GM19238 (cell line): Measurements from ENCODE around the gene OCLN.
"Not testable (repeated sequence)": the region's sequence is repeated elsewhere in the genome, so short reads cannot be mapped to it uniquely, and the experiment has no call there.

Experiments
- DNase-seq: peaks from one replicate; pipeline ENCODE4 v3.0.0; 2011; ENCODE audit warnings: low spot score; ENCODE audit not compliant: insufficient read length

Gene OCLN, protein sequence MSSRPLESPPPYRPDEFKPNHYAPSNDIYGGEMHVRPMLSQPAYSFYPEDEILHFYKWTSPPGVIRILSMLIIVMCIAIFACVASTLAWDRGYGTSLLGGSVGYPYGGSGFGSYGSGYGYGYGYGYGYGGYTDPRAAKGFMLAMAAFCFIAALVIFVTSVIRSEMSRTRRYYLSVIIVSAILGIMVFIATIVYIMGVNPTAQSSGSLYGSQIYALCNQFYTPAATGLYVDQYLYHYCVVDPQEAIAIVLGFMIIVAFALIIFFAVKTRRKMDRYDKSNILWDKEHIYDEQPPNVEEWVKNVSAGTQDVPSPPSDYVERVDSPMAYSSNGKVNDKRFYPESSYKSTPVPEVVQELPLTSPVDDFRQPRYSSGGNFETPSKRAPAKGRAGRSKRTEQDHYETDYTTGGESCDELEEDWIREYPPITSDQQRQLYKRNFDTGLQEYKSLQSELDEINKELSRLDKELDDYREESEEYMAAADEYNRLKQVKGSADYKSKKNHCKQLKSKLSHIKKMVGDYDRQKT

DNA sequence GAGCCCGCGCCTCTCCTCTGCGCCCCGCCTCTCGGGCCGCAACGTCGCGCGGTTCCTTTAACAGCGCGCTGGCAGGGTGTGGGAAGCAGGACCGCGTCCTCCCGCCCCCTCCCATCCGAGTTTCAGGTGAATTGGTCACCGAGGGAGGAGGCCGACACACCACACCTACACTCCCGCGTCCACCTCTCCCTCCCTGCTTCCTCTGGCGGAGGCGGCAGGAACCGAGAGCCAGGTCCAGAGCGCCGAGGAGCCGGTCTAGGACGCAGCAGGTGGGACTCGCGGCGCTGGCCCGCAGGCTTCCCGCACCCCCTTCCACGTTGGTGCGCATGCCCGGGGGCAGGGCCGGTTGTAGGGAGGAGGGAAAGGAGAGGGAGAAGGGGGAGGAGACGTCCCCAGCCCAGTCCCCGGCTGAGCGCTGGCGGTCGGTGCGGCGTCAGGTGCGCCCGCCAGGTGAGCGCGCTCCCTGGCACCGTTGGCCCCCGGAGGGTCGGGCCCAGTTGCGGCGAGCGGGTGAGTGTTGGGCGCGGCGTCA is at the start of gene OCLN:
OCLN (plus strand) TSS at position 400 of the 532 bp plus-strand sequence. CDS start 11,455 bp downstream, outside the sequence.
- peak; percentile 60 for DNase-seq

DNA sequence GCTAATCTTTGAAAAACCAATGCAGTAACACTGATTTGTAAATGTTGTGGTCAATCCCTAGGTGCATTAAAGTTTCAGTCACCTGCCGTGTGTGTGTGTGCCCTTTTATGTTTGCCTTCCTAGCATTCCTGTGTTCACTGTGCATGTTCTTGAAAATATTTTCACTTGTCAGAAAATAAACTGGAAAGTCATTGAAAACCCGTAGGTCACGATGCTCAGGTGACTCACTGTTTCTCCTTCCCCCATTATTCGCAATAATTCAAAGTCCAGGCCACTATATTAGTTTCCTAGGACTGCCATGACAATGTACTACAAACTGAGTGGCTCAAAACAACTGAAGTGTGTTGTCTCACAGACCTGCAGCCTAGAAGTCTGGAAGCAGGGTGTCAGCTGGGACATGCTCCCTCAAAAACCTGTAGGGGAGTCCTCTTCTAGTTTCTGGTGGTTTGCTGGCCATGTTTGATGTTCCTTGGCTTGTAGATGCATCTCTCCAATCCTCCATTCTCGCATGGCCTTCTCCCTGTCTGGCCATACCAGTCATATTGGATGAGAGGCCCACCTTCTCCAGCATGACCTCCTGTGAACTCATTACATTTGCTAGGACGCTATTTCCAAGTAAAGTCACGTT is 48.3 kb upstream of the OCLN start:
- DNase-seq, result no peak

DNA sequence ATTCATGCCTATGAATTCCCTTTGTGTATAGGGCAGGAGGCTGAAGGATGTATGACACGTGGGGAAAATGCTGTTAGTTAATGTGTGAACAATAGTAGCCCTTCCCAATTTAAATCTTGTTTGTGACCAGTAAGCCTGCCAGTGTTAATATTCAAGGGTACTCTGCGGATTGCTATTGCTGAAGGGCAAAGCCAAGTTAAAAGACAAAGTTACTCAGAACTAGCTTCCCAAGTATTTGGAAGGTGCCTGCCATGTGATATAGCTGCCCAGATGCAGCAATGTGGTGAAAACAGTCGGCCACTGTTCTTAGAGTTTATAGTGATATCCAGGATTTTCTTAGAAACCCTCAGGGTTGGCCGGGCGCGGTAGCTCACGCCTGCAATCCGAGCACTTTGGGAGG is 43.1 kb upstream of the OCLN start:
- no peak for DNase-seq

DNA sequence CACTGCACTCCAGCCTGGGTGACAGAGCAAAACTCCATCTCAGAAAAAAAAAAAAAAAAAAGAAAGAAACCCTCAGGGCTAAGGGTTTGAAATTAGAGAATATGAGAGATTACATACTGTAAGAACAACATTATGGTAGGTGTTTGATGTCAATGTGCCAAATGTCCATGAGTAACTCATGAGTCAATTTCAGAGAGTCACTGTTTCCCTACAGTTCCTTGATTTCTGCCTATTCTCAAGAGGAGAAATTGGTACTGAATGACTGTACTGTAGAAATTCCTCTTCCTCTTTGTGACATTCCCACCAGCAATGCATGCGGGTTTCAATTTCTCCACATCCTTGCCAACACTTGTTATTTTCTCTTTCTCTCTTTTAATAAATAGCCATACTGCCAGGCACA is 42.5 kb upstream of the OCLN start:
- no peak for DNase-seq

DNA sequence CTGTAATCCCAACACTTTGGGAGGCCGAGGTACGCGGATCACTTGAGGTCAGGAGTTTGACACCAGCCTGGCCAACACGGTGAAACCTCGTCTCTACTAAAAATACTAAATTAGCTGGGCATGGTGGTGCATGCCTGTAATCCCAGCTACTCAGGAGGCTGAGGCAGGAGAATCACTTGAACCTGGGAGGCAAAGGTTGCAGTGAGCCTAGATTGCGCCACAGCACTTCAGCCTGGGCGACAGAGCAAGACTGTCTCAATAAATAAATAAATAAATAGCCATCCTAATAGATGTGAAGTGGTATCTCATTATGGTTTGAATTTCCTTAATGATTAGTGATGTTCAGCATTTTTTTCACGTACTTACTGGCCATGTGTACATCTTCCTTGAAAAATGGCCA is 42.1 kb upstream of the OCLN start:
- DNase-seq, result not testable (repeated sequence)

DNA sequence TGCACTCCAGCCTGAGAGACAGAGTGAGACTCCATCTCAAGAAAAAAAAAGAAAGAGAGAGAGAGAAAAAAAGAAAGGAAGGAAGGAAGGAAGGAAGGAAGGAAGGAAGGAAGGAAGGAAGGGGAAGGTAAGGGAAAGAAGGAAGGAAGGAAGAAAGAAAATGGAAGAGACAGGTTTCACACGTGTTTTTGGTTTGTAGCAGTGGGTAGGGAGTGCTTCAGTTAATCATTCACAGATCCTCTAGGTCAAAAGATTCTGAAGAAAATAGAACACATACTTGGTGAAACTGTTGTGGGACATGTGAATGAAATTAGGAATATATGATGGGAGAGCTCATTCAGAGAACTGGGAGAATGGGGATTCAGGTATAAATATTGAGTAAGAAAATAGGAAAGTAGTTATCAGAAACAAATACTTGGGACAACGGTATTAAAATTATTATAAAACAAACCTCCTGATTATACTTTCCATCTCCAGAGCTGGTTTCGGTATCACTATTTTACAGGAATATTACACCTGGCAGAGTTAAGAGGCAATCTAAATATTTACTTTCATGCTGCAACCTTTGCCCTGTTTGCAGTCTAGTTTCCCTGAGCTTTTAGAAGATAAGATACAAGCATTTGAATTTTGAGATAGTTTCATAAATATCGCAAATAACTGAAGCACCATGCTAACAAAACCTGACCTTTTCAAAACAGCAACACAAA is 40.5 kb upstream of the OCLN start:
- DNase-seq, result no peak

DNA sequence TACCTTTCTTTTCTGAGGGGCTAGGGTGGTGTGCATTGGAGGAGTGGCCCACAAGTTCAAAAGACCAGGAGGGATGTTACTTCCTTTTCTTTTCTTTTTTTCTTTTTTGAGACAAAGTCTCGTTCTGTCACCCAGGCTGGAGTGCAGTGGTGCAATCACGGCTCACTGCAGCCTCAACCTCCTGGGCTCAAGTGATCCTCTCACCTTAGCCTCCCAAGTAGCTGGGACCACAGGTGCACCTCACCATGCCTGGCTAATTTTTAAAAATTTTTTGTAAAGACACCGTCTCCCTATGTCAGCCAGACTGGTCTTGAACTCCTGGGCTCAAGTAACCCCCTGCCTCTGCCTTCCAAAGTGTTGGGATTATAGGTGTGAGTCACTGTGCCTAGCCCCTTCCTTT is 39.1 kb upstream of the OCLN start:
- DNase-seq, result not testable (repeated sequence)

DNA sequence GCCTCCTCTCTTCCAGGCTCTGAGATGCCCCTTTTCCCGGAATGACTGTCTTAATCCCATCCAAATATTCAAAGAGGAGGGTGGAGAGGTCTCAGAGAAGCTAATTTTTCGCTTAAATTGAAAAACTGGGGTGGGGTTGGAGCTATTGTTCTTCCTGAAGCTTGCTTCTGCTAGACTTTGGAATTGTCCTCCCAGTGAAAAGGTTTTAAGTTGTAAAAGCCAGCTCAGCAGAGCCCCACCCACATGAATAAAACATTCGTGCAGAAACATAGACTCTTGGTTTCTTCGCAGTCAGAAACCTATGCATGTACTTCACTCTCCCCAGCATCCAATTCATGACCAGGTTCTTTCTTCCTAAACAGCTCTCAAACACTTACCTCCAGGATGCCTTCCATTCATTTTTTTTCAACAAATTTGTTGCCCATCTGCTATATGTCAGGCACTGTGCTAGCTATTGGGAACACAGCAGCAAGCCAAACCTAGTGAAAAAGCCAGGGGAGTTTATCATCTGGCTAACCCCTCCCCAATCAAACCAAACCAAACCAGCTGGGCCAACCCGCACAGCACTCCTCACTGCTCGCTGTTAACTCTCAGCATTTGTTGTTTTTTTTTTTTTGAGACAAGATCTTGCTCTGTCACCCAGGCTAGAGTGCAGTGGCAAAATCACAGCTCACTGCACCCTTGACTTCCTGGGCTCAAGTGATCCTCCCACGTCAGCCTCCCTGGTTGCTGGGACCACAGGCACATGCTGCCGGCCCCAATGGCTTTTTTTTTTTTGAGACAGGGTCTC is 37.9 kb upstream of the OCLN start:
- no peak for DNase-seq

DNA sequence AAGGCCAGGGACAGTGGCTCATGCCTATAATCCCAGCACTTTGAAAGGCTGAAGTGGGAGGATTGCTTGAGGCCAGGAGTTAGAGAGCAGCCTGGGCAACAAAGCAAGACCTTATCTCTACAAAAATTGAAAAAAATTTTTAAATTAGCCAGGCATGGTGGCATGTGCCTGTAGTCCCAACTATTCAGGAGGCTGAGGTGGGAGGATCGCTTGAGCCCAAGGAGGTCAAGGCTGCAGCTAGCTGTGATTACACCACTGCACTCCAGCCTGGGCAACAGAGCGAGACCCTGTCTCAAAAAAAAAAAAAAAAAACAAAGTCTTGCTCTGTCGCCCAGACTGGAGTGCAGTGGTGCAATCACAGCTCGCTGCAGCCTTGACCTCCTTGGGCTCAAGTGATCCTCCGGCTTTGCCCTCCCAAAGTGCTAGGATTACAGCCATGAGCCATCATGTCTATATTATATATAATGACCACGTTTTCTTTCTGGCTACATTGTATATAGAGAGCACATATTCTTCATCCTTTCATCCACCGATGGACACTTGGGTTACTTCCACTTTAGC is 37.1 kb upstream of the OCLN start:
- DNase-seq, result not testable (repeated sequence)

DNA sequence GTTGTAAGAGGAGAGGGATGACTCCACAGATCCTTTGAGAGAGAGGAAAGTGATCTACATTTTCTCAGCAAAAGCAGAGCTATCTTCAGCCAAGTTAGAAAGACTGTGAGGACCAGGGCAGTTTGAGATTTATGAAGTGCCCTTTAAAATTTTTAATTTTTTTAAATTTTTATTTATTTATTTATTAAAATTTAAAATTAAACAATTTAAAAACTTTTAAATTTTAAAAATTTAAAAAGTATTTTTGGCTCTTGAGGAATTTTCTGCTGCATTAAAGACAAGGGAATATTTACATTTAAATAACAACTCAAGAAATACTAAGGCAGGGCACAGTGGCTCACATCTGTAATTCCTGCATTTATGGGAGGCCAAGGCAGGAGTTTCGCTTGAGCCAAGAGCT is 30.4 kb upstream of the OCLN start:
- no peak for DNase-seq

DNA sequence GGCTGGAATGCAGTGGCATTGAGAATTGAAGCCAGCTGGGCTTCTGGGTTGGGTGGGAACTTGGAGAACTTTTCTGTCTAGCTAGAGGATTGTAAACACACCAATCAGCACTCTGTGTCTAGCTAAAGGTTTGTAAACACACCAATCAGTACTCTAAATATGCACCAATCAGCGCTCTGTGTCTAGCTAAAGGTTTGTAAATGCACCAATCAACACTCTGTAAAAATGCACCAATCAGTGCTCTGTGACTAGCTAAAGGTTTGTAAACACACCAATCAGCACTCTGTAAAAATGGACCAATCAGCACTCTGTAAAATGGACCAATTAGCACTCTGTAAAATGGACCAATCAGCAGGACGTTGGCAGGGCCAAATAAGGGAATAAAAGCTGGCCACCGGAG is 26.2 kb upstream of the OCLN start:
- not testable (repeated sequence) for DNase-seq

DNA sequence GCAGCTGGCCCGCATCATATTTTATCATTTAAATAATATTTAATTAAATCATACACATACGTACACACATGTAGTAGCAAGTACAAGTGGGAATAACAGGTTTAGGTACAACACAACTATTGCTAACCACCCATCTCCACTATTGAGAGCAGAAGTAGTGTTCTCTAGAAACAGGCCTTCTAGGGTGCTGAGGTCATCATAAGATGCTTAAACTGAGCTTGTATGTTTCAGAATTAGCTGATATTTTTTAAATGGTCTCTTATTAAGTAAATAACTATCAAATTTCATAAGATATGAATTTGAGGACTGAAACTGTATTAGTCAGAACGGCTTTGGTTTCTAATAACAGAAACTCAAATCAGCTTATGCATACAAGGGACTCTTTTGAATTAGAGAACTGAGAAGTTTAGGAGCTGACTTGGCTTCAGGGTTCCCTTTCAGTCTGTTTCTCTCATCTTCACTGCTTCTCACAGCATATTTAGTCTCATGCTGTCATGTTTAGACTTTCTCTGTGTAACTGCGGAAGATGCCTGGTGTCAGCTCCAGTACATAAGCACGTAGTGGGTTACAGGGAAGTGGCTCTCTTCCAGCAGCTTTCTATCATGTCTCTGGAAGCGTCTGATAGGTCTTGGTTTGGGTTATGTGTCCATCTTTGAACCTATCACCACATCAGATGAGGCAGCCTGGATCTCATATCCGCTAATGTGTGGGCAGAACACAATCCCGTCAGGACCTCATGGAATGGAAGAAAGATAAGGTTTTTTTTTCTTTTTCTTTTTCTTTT is 25.0 kb upstream of the OCLN start:
- DNase-seq, result peak; percentile 22

DNA sequence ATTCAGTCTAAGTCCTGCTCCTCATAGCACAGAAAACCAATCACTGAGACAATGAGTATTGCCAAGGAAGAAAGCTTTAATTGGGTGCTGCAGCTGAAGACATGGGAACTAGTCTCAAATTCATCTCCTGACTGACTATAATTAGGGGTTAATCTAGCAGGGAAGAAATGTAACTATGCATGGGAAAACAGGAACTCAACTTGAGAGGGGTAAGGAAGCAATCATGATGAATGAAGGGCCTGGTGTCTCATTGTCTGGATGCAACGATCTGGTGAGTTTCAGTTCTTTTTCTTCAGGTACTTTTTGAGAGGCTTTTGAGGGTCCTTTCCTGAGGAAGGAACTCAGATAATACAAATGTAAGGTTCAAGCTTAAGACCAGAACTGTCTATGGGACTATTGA is 24.0 kb upstream of the OCLN start:
- no peak for DNase-seq

DNA sequence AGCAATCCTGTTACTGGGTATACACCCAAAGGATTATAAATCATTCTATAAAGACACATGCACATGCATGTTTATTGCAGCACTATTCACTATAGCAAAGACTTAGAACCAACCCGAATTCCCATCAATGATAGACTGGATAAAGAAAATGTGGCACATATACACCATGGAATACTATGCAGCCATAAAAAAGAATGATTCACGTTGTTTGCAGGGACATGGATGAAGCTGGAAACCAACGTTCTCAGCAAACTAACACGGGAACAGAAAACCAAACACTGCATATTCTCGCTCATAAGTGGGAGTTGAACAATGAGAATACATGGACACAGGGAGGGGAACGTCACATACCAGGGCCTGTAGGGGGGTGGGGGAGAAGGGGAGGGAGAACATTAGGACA is 21.1 kb upstream of the OCLN start:
- DNase-seq, result not testable (repeated sequence)

DNA sequence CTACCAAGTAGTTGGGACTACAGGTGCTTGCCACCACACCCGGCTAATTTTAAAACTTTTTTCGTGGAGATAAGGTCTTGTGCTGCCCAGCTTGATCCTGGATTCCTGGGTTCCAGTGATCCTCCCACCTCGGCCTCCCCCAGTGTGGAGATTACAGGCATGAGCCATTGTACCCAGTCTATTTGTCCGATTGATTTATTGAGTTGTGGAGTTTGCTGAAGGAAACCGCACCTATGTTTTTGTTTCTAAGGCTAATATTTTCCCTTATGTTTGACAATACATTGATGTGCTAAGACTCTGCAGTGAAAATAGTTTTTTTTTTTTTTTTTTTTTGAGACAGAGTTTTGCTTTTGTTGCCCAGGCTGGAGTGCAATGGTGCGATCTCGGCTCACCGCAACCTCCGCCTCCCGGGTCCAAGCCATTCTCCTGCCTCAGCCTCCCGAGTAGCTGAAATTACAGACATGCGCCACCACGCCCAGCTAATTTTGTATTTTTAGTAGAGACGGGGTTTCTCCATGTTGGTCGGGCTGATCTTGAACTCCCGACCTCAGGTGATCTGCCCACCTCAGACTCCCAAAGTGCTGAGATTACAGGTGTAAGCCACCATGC is 20.0 kb upstream of the OCLN start:
- not testable (repeated sequence) for DNase-seq

DNA sequence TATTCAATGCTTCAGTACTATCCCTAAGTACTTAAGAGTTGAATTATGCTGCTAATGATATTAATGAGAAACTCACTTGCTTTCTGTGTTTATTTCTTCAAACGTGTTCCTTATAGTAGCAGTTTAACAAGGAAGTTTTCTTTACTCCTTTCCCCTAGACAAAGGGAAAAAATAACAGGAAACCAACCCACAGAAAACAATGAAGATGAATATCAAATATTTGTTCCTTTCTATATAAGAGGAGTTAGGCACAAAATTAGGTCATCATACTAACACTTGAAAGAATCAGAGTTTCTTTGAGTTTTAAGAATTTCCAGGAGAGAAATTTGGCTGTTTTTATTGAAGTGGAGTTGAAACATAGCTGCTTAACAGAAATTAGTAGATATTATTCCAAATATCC is 15.4 kb upstream of the OCLN start:
- DNase-seq, result no peak

DNA sequence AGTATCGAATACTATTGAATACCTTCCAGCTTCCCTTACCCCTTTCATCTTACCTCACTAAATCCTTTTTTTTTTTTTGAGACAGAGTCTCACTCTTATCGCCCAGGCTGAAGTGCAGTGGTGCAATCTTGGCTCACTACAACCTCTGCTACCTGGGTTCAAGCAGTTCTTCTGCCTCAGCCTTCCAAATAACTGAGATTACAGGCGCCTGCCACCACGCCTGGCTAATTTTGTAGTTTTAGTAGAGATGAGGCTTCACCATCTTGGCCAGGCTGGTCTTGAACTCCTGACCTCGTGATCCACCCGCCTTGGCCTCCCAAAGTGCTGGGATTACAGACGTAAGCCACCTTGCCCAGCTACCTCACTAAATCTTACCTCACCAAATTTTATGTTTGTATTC is 14.3 kb upstream of the OCLN start:
- DNase-seq, result not testable (repeated sequence)

DNA sequence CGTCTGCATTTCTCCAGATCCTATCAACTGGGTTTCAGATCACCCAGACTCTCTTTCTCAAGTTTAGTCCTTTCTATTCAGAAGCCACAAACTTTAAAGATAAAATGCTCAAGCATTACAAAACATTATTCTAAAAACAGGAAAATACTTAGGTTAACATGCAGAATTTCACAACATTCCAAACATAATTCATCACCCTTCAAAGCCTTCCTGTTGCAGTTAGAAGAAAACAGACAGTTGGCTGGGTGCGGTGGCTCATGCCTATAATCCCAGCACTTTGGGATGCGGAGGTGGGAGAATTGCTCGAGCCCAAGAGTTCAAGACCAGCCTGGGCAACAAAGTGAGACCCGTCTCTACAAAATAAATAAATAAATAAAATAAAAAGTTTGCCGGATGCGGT is 7.7 kb upstream of the OCLN start:
- DNase-seq, result no peak

DNA sequence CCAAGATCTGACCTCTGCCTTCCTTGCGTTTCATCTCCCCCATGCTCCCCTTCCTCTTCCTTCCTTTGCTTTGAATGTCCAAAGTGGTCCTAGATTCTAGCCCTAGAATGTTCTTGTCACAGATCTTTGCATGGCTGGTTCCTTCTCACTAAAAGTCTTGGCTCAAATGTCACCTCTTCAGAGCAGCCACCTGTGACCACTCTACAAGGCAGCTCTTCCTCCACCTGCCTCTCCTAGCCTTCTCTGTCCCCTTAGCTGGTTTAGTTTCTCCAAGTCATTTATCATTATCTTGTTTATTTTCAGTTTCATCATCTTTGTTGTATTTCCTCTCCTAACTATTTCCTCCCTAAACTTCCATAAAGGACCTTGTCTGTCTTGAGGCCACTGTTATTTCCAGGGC is 7.1 kb upstream of the OCLN start:
- no peak for DNase-seq

DNA sequence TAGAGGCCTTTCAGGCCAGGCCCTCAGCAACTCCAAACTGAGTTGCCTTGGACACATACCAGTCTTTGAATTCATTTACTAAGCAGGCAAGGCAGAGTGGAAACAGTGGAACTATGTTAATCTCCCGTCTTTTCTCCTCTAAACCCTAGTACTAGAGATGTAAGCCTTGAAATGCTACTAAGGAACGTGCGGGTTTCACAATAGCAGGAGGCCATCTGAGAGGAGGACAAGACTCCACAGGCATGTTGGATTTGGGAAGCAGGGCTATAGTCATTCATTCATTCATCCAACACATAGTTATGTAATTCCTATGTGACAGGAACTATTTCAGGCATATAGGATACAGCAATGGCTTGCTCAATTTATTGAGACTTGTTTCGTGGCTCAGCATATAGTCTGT is 3.3 kb upstream of the OCLN start:
- no peak for DNase-seq
